GM12865 (cell line): ENCODE results near the gene NDUFS7.

ENCODE experiments used
- DNase-seq: peaks from one replicate; pipeline ENCODE4 v3.0.0; 2010; ENCODE audit warnings: low read depth
- H3K4me3 ChIP-seq: 2 replicates; pipeline ENCODE4 v1.5.1; 2011; ENCODE audit warnings: mild to moderate bottlenecking, low read depth, low read length, control low read depth
- CTCF ChIP-seq: IDR thresholded peaks from 2 replicates; pipeline ENCODE4 v1.5.1; 2011; ENCODE audit warnings: low read length, control low read depth, low read depth, inconsistent platforms; ENCODE audit not compliant: insufficient read depth; ENCODE audit errors: missing control alignments

NDUFS7 gene

GRCh38 chr19:1433119-1434039 is 49.7 kb downstream of the NDUFS7 start:
- DNase-seq: no peak
- no peak for TF ChIP-seq CTCF

GRCh38 chr19:1434040-1434366 is 50.3 kb downstream of the NDUFS7 start:
- no peak overlapping the region for H3K4me3 ChIP-seq
- no peak for TF ChIP-seq CTCF
- no peak for DNase-seq

More at GRCh38 chr19:1433119-1434039, 49.7 kb downstream of the NDUFS7 start:
- H3K4me3 ChIP-seq: no peak overlapping the region

- no peak for TF ChIP-seq CTCF
Measured at GRCh38 chr19:1434577-1435060, 50.9 kb downstream of the NDUFS7 start.

GRCh38 chr19:1435378-1435989 is 51.8 kb downstream of the NDUFS7 start:
- no peak for DNase-seq
- TF ChIP-seq CTCF: no peak
- H3K4me3 ChIP-seq: no peak overlapping the region

More at GRCh38 chr19:1434577-1435060, 50.9 kb downstream of the NDUFS7 start:
- no peak for DNase-seq
- no peak overlapping the region for H3K4me3 ChIP-seq

- peak overlapping the region; percentile 60 for H3K4me3 ChIP-seq
Measured at GRCh38 chr19:1437609-1438008, 53.9 kb downstream of the NDUFS7 start.

GRCh38 chr19:1438035-1438932 is 54.6 kb downstream of the NDUFS7 start, which contains the start of gene RPS15:
TSS of gene RPS15 (plus strand) at chr19:1438396. CDS start at chr19:1438426, 30 bp downstream.
- peak; percentile 98 for DNase-seq
- peak; percentile 98 for TF ChIP-seq CTCF
- H3K4me3 ChIP-seq: peak within 1 kb of the TSS; percentile 60

More at GRCh38 chr19:1437609-1438008, 53.9 kb downstream of the NDUFS7 start:
- no peak for DNase-seq
- no peak for TF ChIP-seq CTCF
